ENCODE measurements around the gene TTC39B.

DNA sequence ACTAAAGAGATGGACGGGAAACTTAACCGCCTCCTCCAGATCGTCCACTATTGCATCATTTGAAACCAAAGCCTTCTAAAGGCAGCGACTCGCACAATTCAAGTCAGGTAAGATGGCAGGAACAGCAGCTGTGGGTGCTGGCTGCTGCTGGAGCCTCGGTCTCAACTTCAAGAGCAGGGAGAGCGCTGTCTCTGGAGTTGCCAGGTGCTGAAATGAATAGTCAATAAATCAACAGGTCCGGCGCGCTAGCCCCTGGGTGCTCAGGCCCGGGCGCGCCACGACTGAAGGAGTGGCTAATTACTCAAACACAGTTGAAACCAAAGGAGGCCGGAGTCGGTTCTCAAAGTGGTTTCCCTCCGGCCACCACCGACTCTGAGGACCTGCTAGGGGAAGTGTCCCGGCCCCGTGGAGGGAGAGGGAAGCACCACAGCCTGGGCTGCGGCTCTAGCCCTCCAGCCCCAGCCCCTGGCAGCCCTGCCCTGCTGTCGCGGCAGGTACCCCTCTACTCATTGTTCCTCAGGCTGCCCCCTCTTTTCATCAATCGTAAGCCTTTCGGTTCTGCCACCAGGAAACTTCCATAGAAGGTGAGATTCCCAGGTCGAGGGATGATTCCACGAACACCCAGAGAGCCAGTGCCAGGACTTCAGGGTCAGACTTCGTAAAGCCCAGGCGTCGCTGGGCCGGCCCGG, 804 bp downstream of the TTC39B start:
- TF ChIP-seq, protein P1, sequence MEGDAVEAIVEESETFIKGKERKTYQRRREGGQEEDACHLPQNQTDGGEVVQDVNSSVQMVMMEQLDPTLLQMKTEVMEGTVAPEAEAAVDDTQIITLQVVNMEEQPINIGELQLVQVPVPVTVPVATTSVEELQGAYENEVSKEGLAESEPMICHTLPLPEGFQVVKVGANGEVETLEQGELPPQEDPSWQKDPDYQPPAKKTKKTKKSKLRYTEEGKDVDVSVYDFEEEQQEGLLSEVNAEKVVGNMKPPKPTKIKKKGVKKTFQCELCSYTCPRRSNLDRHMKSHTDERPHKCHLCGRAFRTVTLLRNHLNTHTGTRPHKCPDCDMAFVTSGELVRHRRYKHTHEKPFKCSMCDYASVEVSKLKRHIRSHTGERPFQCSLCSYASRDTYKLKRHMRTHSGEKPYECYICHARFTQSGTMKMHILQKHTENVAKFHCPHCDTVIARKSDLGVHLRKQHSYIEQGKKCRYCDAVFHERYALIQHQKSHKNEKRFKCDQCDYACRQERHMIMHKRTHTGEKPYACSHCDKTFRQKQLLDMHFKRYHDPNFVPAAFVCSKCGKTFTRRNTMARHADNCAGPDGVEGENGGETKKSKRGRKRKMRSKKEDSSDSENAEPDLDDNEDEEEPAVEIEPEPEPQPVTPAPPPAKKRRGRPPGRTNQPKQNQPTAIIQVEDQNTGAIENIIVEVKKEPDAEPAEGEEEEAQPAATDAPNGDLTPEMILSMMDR (IDR thresholded peaks at IDR 0.05; ENCODE audit: low read depth, low read length, missing input control) = no peak
- no peak for TF ChIP-seq HNF4A (conservative IDR thresholded peaks at IDR 0.05)
